H9 (cell line): ENCODE data around the gene DPYSL5. TPM values are rescaled to one million over a fixed set of nuclear protein-coding genes. Genes with fewer than 3 reads are reported as not detected.

Experiments used
- DNase-seq: peaks from one replicate; pipeline ENCODE4 v3.0.0-alpha.2; 2017
- H2AFZ ChIP-seq: one replicate; pipeline ENCODE4 v1.6.1; 2013; ENCODE audit warnings: mild to moderate bottlenecking, low read length, control low read depth, moderate library complexity
- H2AK5ac ChIP-seq: 2 replicates; pipeline ENCODE4 v1.6.1; 2013; ENCODE audit warnings: low read length, control low read depth, mixed read lengths; ENCODE audit not compliant: insufficient read length
- H2BK120ac ChIP-seq: one replicate; pipeline ENCODE4 v1.6.1; 2013; ENCODE audit warnings: low read depth, mild to moderate bottlenecking, low read length, control low read depth, inconsistent platforms; ENCODE audit not compliant: poor library complexity, severe bottlenecking
- H2BK12ac ChIP-seq: 2 replicates; pipeline ENCODE4 v1.6.1; 2013; ENCODE audit warnings: low read length, control low read depth, mixed read lengths, low read depth; ENCODE audit not compliant: insufficient read length
- H2BK15ac ChIP-seq: 2 replicates; pipeline ENCODE4 v1.6.1; 2013; ENCODE audit warnings: low read depth, low read length, control low read depth
- H2BK20ac ChIP-seq: one replicate; pipeline ENCODE4 v1.6.1; 2013; ENCODE audit warnings: low read depth, mild to moderate bottlenecking, low read length, control low read depth, inconsistent platforms; ENCODE audit not compliant: poor library complexity, severe bottlenecking
- H2BK5ac ChIP-seq: 2 replicates; pipeline ENCODE4 v1.6.1; 2013; ENCODE audit warnings: low read length, control low read depth, mixed read lengths; ENCODE audit not compliant: insufficient read length
- H3K14ac ChIP-seq: 2 replicates; pipeline ENCODE4 v1.6.1; 2013; ENCODE audit warnings: low read length, control low read depth; ENCODE audit not compliant: insufficient read depth
- H3K18ac ChIP-seq: 2 replicates; pipeline ENCODE4 v1.6.1; 2013; ENCODE audit warnings: low read depth, mild to moderate bottlenecking, mixed read lengths, low read length, control low read depth; ENCODE audit not compliant: insufficient read length
- H3K23ac ChIP-seq: 2 replicates; pipeline ENCODE4 v1.6.1; 2013; ENCODE audit warnings: low read length, control low read depth, mixed read lengths, low read depth; ENCODE audit not compliant: insufficient read length
- H3K23me2 ChIP-seq: 2 replicates; pipeline ENCODE4 v1.6.1; 2013; ENCODE audit warnings: low read depth, mild to moderate bottlenecking, mixed read lengths, low read length, control low read depth; ENCODE audit not compliant: insufficient read length, poor library complexity, severe bottlenecking
- H3K27ac ChIP-seq: 2 replicates; pipeline ENCODE4 v1.5.1; 2013; ENCODE audit warnings: low read length, control low read depth, mixed read lengths, low read depth; ENCODE audit not compliant: insufficient read length
- H3K27me3 ChIP-seq: 2 replicates; pipeline ENCODE4 v1.6.1; 2013; ENCODE audit warnings: low read length, control low read depth, inconsistent platforms; ENCODE audit not compliant: insufficient read depth
- H3K4ac ChIP-seq: 2 replicates; pipeline ENCODE4 v1.6.1; 2013; ENCODE audit warnings: low read depth, mild to moderate bottlenecking, control low read depth, inconsistent platforms, low read length, moderate library complexity
- H3K4me1 ChIP-seq: 2 replicates; pipeline ENCODE4 v1.6.1; 2013; ENCODE audit warnings: low read length, control low read depth, inconsistent platforms; ENCODE audit not compliant: insufficient read depth
- H3K4me2 ChIP-seq: 2 replicates; pipeline ENCODE4 v1.6.1; 2013; ENCODE audit warnings: low read length, control low read depth, mixed read lengths; ENCODE audit not compliant: insufficient read length, insufficient read depth
- H3K56ac ChIP-seq: 2 replicates; pipeline ENCODE4 v1.6.1; 2013; ENCODE audit warnings: low read depth, mild to moderate bottlenecking, mixed read lengths, low read length, control low read depth; ENCODE audit not compliant: insufficient read length
- H3K79me1 ChIP-seq: 2 replicates; pipeline ENCODE4 v1.6.1; 2013; ENCODE audit warnings: low read depth, mild to moderate bottlenecking, moderate library complexity, low read length, control low read depth, inconsistent platforms; ENCODE audit not compliant: insufficient read depth, poor library complexity, severe bottlenecking
- H3K79me2 ChIP-seq: 2 replicates; pipeline ENCODE4 v1.6.1; 2013; ENCODE audit warnings: low read length, control low read depth, inconsistent platforms; ENCODE audit not compliant: insufficient read depth
- H3K9ac ChIP-seq: 2 replicates; pipeline ENCODE4 v1.6.1; 2013; ENCODE audit warnings: low read length, control low read depth, mixed read lengths; ENCODE audit not compliant: insufficient read length; ENCODE audit errors: extremely low read depth
- H3K9me3 ChIP-seq: one replicate; pipeline ENCODE4 v1.6.1; 2013; ENCODE audit warnings: low read depth, low read length, inconsistent platforms; ENCODE audit not compliant: control insufficient read depth
- H3T11ph ChIP-seq: one replicate; pipeline ENCODE4 v1.6.1; 2013; ENCODE audit warnings: mild to moderate bottlenecking, low read length, control low read depth, inconsistent platforms
- H4K20me1 ChIP-seq: one replicate; pipeline ENCODE4 v1.6.1; 2013; ENCODE audit not compliant: control insufficient read depth, insufficient read length, insufficient read depth
- H4K5ac ChIP-seq: 2 replicates; pipeline ENCODE4 v1.6.1; 2013; ENCODE audit warnings: low read depth, mild to moderate bottlenecking, mixed read lengths, low read length, control low read depth; ENCODE audit not compliant: insufficient read length
- H4K8ac ChIP-seq: replicated peaks from 2 replicates; pipeline ENCODE4 v1.6.1; 2013; ENCODE audit warnings: low read length, control low read depth, mixed read lengths, low read depth; ENCODE audit not compliant: insufficient read length
- H4K91ac ChIP-seq: 2 replicates; pipeline ENCODE4 v1.6.1; 2013; ENCODE audit warnings: low read depth, mild to moderate bottlenecking, moderate library complexity, mixed read lengths, low read length, control low read depth; ENCODE audit not compliant: insufficient read length
- H3K27ac Mint-ChIP-seq, 3 experiments: 2 replicates in 2 of 3; 3 replicates in 1 of 3; pipeline ENCODE4 v1.8.0; 2020 to 2021; ENCODE audit warnings: mixed read lengths in 3 of 3, mild to moderate bottlenecking in 1 of 3, moderate library complexity in 1 of 3
- H3K27me3 Mint-ChIP-seq: 2 replicates; pipeline ENCODE4 v1.8.0; 2021; ENCODE audit warnings: low read depth, mild to moderate bottlenecking, moderate library complexity, mixed read lengths
- H3K36me3 Mint-ChIP-seq, 3 experiments: 2 replicates in 2 of 3; 3 replicates in 1 of 3; pipeline ENCODE4 v1.8.0; 2020 to 2021; ENCODE audit warnings: low read depth in 3 of 3, mixed read lengths in 3 of 3; ENCODE audit not compliant: insufficient read depth in 1 of 3
- H3K4me1 Mint-ChIP-seq, 2 experiments: 2 replicates each; pipeline ENCODE4 v1.8.0; 2020; ENCODE audit warnings: mixed read lengths in 2 of 2
- H3K4me3 Mint-ChIP-seq, 2 experiments: 2 replicates in 1 of 2; 3 replicates in 1 of 2; pipeline ENCODE4 v1.8.0; 2020 to 2021; ENCODE audit warnings: mild to moderate bottlenecking in 2 of 2, mixed read lengths in 2 of 2, moderate library complexity in 1 of 2
- H3K9me3 Mint-ChIP-seq, 2 experiments: 2 replicates in 1 of 2; 3 replicates in 1 of 2; pipeline ENCODE4 v1.8.0; 2020; ENCODE audit warnings: mild to moderate bottlenecking in 2 of 2, mixed read lengths in 2 of 2, moderate library complexity in 1 of 2
- CTCF ChIP-seq: fragments of 200-600 bp; sonication (generic); conservative IDR thresholded peaks from 3 replicates; pipeline ENCODE4 v1.8.0; 2021; ENCODE audit warnings: antibody characterized with exemption, mild to moderate bottlenecking
- WGBS: extraction: QIAGEN DNeasy Blood & Tissue Kit; methylation state at CpG from one replicate; pipeline ENCODE4 v1.1.7; 2013; ENCODE audit warnings: missing lambda C conversion rate, low lambda C conversion rate, mixed read lengths; ENCODE audit not compliant: insufficient read length; ENCODE audit errors: extremely low coverage; 5-methylcytosine and 5-hydroxymethylcytosine counted together
- total RNA-seq: library from RNA; stranded (reverse); gene quantifications from 2 replicates; pipeline ENCODE4 v1.2.1, GENCODE V29; 2021

The DPYSL5 gene
- total RNA-seq, 1 experiment from 2014 or later: 6.4 TPM

GRCh38 chr2:26892133-26892532 is 44.2 kb downstream of the DPYSL5 start:
- Histone ChIP-seq H3K27ac (no peak overlapping the region), H4K91ac (no peak overlapping the region), H2AFZ (no peak overlapping the region), H2AK5ac (no peak overlapping the region), H3K79me2 (no peaks in the 10 kb centered on the region), H3K4me1 (no peaks in the 10 kb centered on the region), H3T11ph (no peak overlapping the region), H2BK20ac (no peak overlapping the region), H2BK15ac (no peak overlapping the region), H4K20me1 (no peaks in the 10 kb centered on the region), H3K4me2 (no peak overlapping the region), H3K23me2 (no peaks in the 10 kb centered on the region), H4K5ac (no peak overlapping the region), H2BK120ac (no peak overlapping the region), H3K14ac (no peak overlapping the region), H2BK12ac (no peak overlapping the region), H3K23ac (no peak overlapping the region), H3K79me1 (no peaks in the 10 kb centered on the region), H3K18ac (no peak overlapping the region), H4K8ac (no peak overlapping the region), H3K27me3 (no peaks in the 10 kb centered on the region), H3K4ac (no peak overlapping the region), H3K9ac (no peak overlapping the region), H3K56ac (no peak overlapping the region), H2BK5ac (no peak overlapping the region), H3K9me3 (no peaks in the 10 kb centered on the region)
- Mint-ChIP-seq H3K27ac (no peak overlapping the region), H3K36me3 (peaks cover 0 to 2% (median 0%) of the 10 kb centered on the region in 3 experiments; a peak in 1 of 7 replicates), H3K27me3 (peaks cover 21% of the 10 kb centered on the region), H3K9me3 (no peaks in the 10 kb centered on the region), H3K4me3 (no peak overlapping the region), H3K4me1 (peaks cover 0 to 4% of the 10 kb centered on the region in 2 experiments; a peak in 2 of 4 replicates)
- no CpG with 5 or more reads among the region's 3 CpGs for WGBS
- TF ChIP-seq CTCF: no peak
- no peak for DNase-seq
